Vagina (tissue), 2 donors: Measurements from ENCODE around the gene RPTN. TPM values are rescaled to one million over a fixed set of nuclear protein-coding genes. Genes with fewer than 3 reads are reported as not detected.
"Not testable (repeated sequence)": the region's sequence is repeated elsewhere in the genome, so short reads cannot be mapped to it uniquely, and the experiment has no call there.

Source experiments
- DNase-seq, 2 donors: peaks; one replicate each; pipeline ENCODE4 v3.0.0-alpha.2; 2017; ENCODE audit errors: extremely low spot score in 2 of 2
- H3K27ac ChIP-seq: fragments of 200-600 bp; sonication (generic); one replicate; pipeline ENCODE4 v1.5.1; 2019
- H3K27me3 ChIP-seq: fragments of 200-600 bp; sonication (generic); one replicate; pipeline ENCODE4 v1.5.1; 2019
- H3K36me3 ChIP-seq, 2 donors: fragments of 200-600 bp; sonication (generic); one replicate each; pipeline ENCODE4 v1.5.1; 2017 to 2019
- H3K4me1 ChIP-seq: fragments of 200-600 bp; sonication (generic); one replicate; pipeline ENCODE4 v1.5.1; 2019
- H3K4me3 ChIP-seq, 2 donors: fragments of 200-600 bp; sonication (generic); 1 replicate in 1 of 2; 2 replicates in 1 of 2; pipeline ENCODE4 v1.5.1; 2016 to 2019
- H3K9me3 ChIP-seq: fragments of 200-600 bp; sonication (generic); one replicate; pipeline ENCODE4 v1.5.1; 2019
- POLR2A ChIP-seq, 2 donors: fragments of 450-650 bp; IDR thresholded peaks; one replicate each; pipeline ENCODE4 v1.6.1; 2017; ENCODE audit warnings: antibody characterized with exemption in 2 of 2, mild to moderate bottlenecking in 2 of 2, moderate library complexity in 2 of 2
- POLR2AphosphoS5 ChIP-seq, 2 donors: sonication (generic); formaldehyde crosslinking; IDR thresholded peaks; one replicate each; pipeline ENCODE4 v1.9.0; 2017; ENCODE audit warnings: antibody characterized with exemption in 2 of 2, mild to moderate bottlenecking in 2 of 2, low read depth in 1 of 2; ENCODE audit not compliant: insufficient read depth in 1 of 2
- intact Hi-C: fragments of 100-400 bp; cut with DNase I; formaldehyde crosslinking; loops from one replicate; pipeline ENCODE4 v1.15.1; 2023
- total RNA-seq: library from RNA; depleted of rRNA; stranded (reverse); fragments of >200 nt; gene quantifications from one replicate; pipeline ENCODE4 v1.2.3, GENCODE V29; 2016
- TF ChIP-seq, protein P1 (sequence below), 3 experiments: fragments of 450-650 bp in 2 of 3; fragments of 200-600 bp in 1 of 3; sonication (generic) in 1 of 3; IDR thresholded peaks; one replicate each; pipeline ENCODE4 v1.5.1; 2017 to 2019; ENCODE audit warnings: antibody characterized with exemption in 3 of 3, mild to moderate bottlenecking in 2 of 3, moderate library complexity in 2 of 3

Gene RPTN
- total RNA-seq, 1 donor from 2014 or later: 0.25 TPM

DNA sequence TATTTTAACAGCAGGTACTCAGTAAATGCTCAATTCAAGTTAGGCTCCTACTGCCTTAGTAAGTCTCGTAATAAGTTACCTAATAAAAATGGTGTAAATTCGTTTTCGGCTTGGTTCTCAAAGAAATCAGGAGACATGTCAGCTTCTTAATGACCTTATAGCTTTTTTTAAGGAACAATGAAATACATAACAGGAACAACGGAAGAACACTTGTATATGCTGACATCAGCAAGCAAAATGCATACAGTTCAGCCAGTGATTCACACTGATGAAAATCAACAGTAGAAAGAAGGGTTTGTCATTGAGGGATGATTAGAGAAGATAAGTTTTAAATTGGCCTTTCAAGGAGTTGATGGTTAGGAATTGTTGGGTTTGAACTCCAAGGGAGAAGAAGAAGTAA lies 13.3 kb downstream of the RPTN start:
- Histone ChIP-seq H3K9me3 (peaks cover 4% of the 10 kb centered on the region), H3K4me3 (no peak overlapping the region), H3K36me3 (no peaks in the 10 kb centered on the region), H3K27ac (no peak overlapping the region), H3K27me3 (no peaks in the 10 kb centered on the region), H3K4me1 (no peaks in the 10 kb centered on the region)
- TF ChIP-seq POLR2A (IDR thresholded peaks at IDR 0.05): no peak
- TF ChIP-seq, protein P1, sequence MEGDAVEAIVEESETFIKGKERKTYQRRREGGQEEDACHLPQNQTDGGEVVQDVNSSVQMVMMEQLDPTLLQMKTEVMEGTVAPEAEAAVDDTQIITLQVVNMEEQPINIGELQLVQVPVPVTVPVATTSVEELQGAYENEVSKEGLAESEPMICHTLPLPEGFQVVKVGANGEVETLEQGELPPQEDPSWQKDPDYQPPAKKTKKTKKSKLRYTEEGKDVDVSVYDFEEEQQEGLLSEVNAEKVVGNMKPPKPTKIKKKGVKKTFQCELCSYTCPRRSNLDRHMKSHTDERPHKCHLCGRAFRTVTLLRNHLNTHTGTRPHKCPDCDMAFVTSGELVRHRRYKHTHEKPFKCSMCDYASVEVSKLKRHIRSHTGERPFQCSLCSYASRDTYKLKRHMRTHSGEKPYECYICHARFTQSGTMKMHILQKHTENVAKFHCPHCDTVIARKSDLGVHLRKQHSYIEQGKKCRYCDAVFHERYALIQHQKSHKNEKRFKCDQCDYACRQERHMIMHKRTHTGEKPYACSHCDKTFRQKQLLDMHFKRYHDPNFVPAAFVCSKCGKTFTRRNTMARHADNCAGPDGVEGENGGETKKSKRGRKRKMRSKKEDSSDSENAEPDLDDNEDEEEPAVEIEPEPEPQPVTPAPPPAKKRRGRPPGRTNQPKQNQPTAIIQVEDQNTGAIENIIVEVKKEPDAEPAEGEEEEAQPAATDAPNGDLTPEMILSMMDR (IDR thresholded peaks at IDR 0.05): no peak
- no peak for TF ChIP-seq POLR2AphosphoS5 (IDR thresholded peaks at IDR 0.05; ENCODE audit: insufficient read depth in 1 of 2, low read depth in 1 of 2)
- intact Hi-C loops: no loop called here
- DNase-seq: no peak

DNA sequence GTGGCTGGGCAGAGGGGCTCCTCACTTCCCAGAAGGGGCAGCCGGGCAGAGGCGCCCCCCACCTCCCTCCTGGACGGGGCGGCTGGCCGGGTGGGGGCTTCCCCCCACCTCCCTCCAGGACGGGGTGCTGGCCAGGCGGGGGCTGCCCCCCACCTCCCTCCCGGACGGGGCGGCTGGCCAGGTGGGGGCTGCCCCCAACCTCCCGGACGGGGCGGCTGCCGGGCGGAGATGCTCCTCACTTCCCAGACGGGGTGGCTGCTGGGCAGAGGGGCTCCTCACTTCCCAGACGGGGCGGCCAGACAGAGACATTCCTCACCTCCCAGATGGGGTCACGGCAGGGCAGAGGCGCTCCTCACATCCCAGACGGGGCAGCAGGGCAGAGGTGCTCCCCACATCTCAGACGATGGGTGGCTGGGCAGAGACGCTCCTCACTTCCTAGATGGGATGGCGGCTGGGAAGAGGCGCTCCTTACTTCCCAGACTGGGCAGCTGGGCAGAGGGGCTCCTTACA lies 14.3 kb downstream of the RPTN start:
- H3K27me3 ChIP-seq, H3K4me1 ChIP-seq, H3K36me3 ChIP-seq, H3K4me3 ChIP-seq, intact Hi-C loops, DNase-seq, H3K27ac ChIP-seq, H3K9me3 ChIP-seq: not testable (repeated sequence)

DNA sequence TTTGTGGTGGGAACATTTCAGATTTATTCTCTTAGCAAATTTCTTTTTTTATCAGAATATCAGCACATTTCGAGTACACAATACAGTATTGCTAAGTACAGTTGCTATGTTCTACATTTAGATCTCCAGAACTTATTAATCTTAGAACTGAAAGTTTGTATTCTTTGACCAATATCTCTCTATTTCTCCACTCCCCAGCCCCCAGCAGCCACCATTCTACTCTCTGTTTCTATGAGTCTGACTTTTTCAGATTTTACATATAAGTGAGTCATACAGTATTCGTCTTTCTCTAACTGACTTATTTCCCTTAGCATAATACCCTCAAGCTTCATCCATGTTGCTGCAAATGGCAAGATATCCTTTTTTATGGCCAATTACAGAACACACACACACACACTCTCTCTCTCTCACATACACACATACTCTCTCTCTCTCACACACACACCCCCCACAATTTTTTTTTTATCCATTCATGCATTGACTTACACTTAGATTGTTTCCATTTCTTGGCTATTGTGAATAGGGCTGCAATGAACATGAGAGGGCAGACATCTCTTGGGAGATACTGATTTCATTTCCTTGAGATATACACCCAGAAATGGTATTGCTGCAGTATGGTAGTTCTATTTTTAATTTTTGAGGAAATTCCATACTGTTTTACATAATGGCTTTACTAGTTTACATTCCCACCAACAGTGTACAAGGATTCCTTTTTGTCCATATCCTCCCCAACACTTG lies 15.7 kb downstream of the RPTN start:
- H3K36me3 ChIP-seq: no peaks in the 10 kb centered on the region
- no peaks in the 10 kb centered on the region for H3K4me1 ChIP-seq
- H3K27ac ChIP-seq: no peak overlapping the region
- TF ChIP-seq, protein P1 (IDR thresholded peaks at IDR 0.05): no peak
- TF ChIP-seq POLR2A (IDR thresholded peaks at IDR 0.05): no peak
- no peak for TF ChIP-seq POLR2AphosphoS5 (IDR thresholded peaks at IDR 0.05; ENCODE audit: insufficient read depth in 1 of 2, low read depth in 1 of 2)
- H3K9me3 ChIP-seq: peaks cover 4% of the 10 kb centered on the region
- no peak for DNase-seq
- H3K4me3 ChIP-seq: no peak overlapping the region
- no peaks in the 10 kb centered on the region for H3K27me3 ChIP-seq
- intact Hi-C loops: no loop called here

DNA sequence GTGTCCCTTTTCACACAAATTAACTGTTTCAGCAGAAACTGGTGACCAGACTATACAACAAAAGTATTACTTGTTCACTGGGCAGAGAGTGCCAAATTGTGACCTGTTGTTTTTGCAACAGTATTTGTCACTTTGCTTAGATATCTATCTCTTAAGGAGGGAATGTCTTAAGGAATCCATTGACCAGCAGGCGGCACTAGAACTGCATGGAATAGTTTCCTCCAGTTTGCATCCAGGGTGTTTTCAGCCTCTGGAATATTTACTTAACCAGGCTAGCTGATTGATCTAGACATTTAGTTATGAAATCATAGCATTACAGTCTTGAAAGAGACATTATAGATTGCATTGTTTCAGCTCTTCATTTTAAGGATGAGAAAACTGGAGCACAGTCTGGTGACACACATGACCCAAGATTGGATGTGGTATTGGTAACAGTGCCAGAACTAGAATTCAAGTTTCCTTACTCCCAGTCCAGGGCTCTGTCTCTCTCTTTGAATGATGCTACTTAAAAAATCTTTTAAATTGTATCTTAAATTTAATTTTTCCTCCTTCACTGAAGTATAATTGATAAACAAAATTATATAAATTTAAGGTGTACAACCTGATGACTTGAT lies 16.9 kb downstream of the RPTN start:
- H3K27me3 ChIP-seq: no peaks in the 10 kb centered on the region
- DNase-seq: no peak
- TF ChIP-seq POLR2A (IDR thresholded peaks at IDR 0.05): no peak
- TF ChIP-seq, protein P1 (IDR thresholded peaks at IDR 0.05): peak; percentile 43 to 60 (median 47)
- H3K36me3 ChIP-seq: no peaks in the 10 kb centered on the region
- H3K9me3 ChIP-seq: no peaks in the 10 kb centered on the region
- H3K4me1 ChIP-seq: no peaks in the 10 kb centered on the region
- intact Hi-C loops: no loop called here
- H3K27ac ChIP-seq: no peak overlapping the region
- no peak overlapping the region for H3K4me3 ChIP-seq

DNA sequence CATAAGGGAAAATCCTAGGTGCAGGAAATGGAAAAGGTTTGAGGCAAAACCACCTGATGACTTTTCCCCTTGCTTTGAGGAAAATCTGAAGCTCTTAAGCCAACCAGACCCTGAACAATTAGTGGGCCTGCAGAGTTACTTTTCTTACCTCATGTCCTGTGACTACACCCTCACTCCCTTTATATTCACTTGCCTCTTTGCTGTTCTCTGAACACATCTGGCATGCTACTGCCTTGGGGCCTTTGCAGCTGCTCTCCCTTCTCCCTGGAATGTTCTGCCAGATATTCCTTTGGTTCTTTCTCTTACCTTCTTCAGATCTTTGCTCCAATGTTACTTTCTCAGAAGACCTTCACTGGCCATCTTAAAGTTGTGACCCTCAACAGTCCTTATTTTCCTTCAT lies 21.8 kb downstream of the RPTN start:
- Histone ChIP-seq H3K27me3 (no peaks in the 10 kb centered on the region), H3K4me3 (no peak overlapping the region), H3K27ac (no peak overlapping the region), H3K4me1 (no peaks in the 10 kb centered on the region), H3K36me3 (no peaks in the 10 kb centered on the region), H3K9me3 (no peaks in the 10 kb centered on the region)
- DNase-seq: no peak
- intact Hi-C loops: no loop called here
- TF ChIP-seq POLR2AphosphoS5 (IDR thresholded peaks at IDR 0.05; ENCODE audit: insufficient read depth in 1 of 2, low read depth in 1 of 2): no peak
- TF ChIP-seq, protein P1 (IDR thresholded peaks at IDR 0.05): no peak
- no peak for TF ChIP-seq POLR2A (IDR thresholded peaks at IDR 0.05)
